OCI-LY7 (cell line): ENCODE data around the gene PEDS1. TPM values are rescaled to one million over a fixed set of nuclear protein-coding genes. Genes with fewer than 3 reads are reported as not detected.

Source experiments
- BruUV-seq: library from RNA; stranded (reverse); fragments of 400-500 nt; replicated peaks from 2 replicates; lab custom pipeline; 2021; lab: Mats Ljungman, UMichigan
- CTCF ChIA-PET: fragments of 300-600 bp; sonication (Branson Sonifier 250); formaldehyde crosslinking; loops from one replicate; lab custom pipeline; 2022; ENCODE audit warnings: antibody characterized with exemption; ENCODE audit not compliant: unreplicated experiment; lab: Charles Lee
- POLR2A ChIA-PET: fragments of 300-600 bp; sonication (Branson Sonifier 250); formaldehyde crosslinking; loops from one replicate; lab custom pipeline; 2022; ENCODE audit warnings: antibody characterized with exemption; lab: Charles Lee
- DNase-seq: peaks from one replicate; pipeline ENCODE4 v3.0.0-alpha.2; 2015; ENCODE audit warnings: low spot score
- H2AFZ ChIP-seq: fragments of 200-600 bp; sonication (generic), shearing (Covaris generic); 2 replicates; pipeline ENCODE4 v1.6.1; 2014; ENCODE audit warnings: mild to moderate bottlenecking, antibody characterized with exemption, low read length, moderate library complexity
- H3K27ac ChIP-seq: fragments of 200-600 bp; sonication (generic); 2 replicates; pipeline ENCODE4 v1.5.1; 2014; ENCODE audit warnings: mixed run types, low read depth, mild to moderate bottlenecking, moderate library complexity, low read length, inconsistent platforms; ENCODE audit not compliant: poor library complexity, severe bottlenecking
- H3K36me3 ChIP-seq: fragments of 200-600 bp; sonication (generic); 2 replicates; pipeline ENCODE4 v1.6.1; 2014; ENCODE audit warnings: mild to moderate bottlenecking, antibody characterized with exemption, low read length, moderate library complexity, mixed read lengths; ENCODE audit not compliant: insufficient read depth
- H3K4me1 ChIP-seq: fragments of 200-600 bp; sonication (generic); 2 replicates; pipeline ENCODE4 v1.5.1; 2014; ENCODE audit warnings: mild to moderate bottlenecking, low read length; ENCODE audit not compliant: insufficient read depth, poor library complexity, severe bottlenecking
- H3K4me2 ChIP-seq: fragments of 200-600 bp; sonication (generic); 2 replicates; pipeline ENCODE4 v1.6.1; 2014; ENCODE audit warnings: mild to moderate bottlenecking, low read length
- H3K4me3 ChIP-seq: fragments of 200-600 bp; sonication (generic); 2 replicates; pipeline ENCODE4 v1.5.1; 2014; ENCODE audit warnings: mild to moderate bottlenecking, low read depth, low read length; ENCODE audit not compliant: poor library complexity, severe bottlenecking
- H3K79me2 ChIP-seq: fragments of 200-600 bp; sonication (generic); 2 replicates; pipeline ENCODE4 v1.6.1; 2016; ENCODE audit warnings: low read depth, mild to moderate bottlenecking, low read length, moderate library complexity, mixed read lengths; ENCODE audit not compliant: insufficient read depth
- H3K9me2 ChIP-seq: fragments of 200-600 bp; sonication (generic); 2 replicates; pipeline ENCODE4 v1.6.1; 2016; ENCODE audit warnings: mild to moderate bottlenecking, low read length, mixed read lengths; ENCODE audit not compliant: insufficient read depth
- H3K9me3 ChIP-seq: fragments of 200-600 bp; sonication (generic); 2 replicates; pipeline ENCODE4 v1.6.1; 2014; ENCODE audit warnings: mild to moderate bottlenecking, mixed run types, low read length, mixed read lengths
- H4K20me1 ChIP-seq: fragments of 200-600 bp; sonication (generic); 2 replicates; pipeline ENCODE4 v1.6.1; 2014; ENCODE audit warnings: mild to moderate bottlenecking, antibody characterized with exemption, low read length, moderate library complexity, mixed read lengths; ENCODE audit not compliant: insufficient read depth
- CTCF ChIP-seq: fragments of 200-600 bp; sonication (generic); conservative IDR thresholded peaks from 2 replicates; pipeline ENCODE4 v1.5.1; 2014; ENCODE audit warnings: mild to moderate bottlenecking, antibody characterized with exemption, low read length, moderate library complexity, mixed read lengths
- EZH2phosphoT487 ChIP-seq: fragments of 200-600 bp; sonication (generic); IDR thresholded peaks from 2 replicates; pipeline ENCODE4 v1.6.1; 2018; ENCODE audit warnings: low read depth, borderline replicate concordance, mild to moderate bottlenecking, mixed run types, antibody characterized with exemption, low read length, moderate library complexity, mixed read lengths
- intact Hi-C: fragments of 100-400 bp; cut with micrococcal nuclease; formaldehyde crosslinking; loops from one replicate; pipeline ENCODE4 v1.10.0; 2022; ENCODE audit not compliant: unreplicated experiment
- total RNA-seq, 2 experiments: library from RNA; depleted of rRNA in 1 of 2; stranded (reverse); fragments of >200 nt in 1 of 2; shearing (Covaris generic) in 1 of 2; gene quantifications; 2 replicates each; pipeline ENCODE4 v1.2.3, GENCODE V29; 2014 to 2022

The PEDS1 gene
- total RNA-seq, 2 experiments from 2014 or later = 22.0 to 25.9 TPM

GRCh38 chr20:50196248-50196647 is 42.7 kb upstream of the PEDS1 start:
- no peak overlapping the region for H3K4me2 ChIP-seq

GRCh38 chr20:50195524-50196120 is 42.1 kb upstream of the PEDS1 start:
- CTCF ChIA-PET = no interaction called here
- BruUV-seq = no TSS peak
- H4K20me1 ChIP-seq = no peaks in the 10 kb centered on the region
- no peaks in the 10 kb centered on the region for H3K9me2 ChIP-seq
- 0 out of 2 replicates have a peak, but pooled peaks cover 4% of the 10 kb centered on the region for H3K9me3 ChIP-seq
- no peak overlapping the region for H3K27ac ChIP-seq
- no peak overlapping the region for H3K4me3 ChIP-seq
- intact Hi-C loops = no loop called here
- TF ChIP-seq CTCF (no peak), EZH2phosphoT487 (no peak)
- no peak overlapping the region for H3K4me2 ChIP-seq
- H3K36me3 ChIP-seq = no peaks in the 10 kb centered on the region
- DNase-seq = no peak
- POLR2A ChIA-PET = interaction anchor here (0.6 kb wide), 1 partner anchor 273 kb away, joined by 3 read pairs; no protein-coding TSS in a partner anchor
- no peak overlapping the region for H2AFZ ChIP-seq
- H3K79me2 ChIP-seq = peaks cover 17% of the 10 kb centered on the region
- peaks cover 12% of the 10 kb centered on the region for H3K4me1 ChIP-seq

More at GRCh38 chr20:50196248-50196647, 42.7 kb upstream of the PEDS1 start:
- TF ChIP-seq EZH2phosphoT487 (no peak), CTCF (no peak)
- peaks cover 17% of the 10 kb centered on the region for H3K79me2 ChIP-seq
- H2AFZ ChIP-seq = no peak overlapping the region
- DNase-seq = no peak
- ChIA-PET CTCF (no interaction called here), POLR2A (no interaction called here)
- intact Hi-C loops = no loop called here
- H3K4me1 ChIP-seq = peaks cover 12% of the 10 kb centered on the region
- BruUV-seq = no TSS peak
- H4K20me1 ChIP-seq = no peaks in the 10 kb centered on the region
- H3K9me3 ChIP-seq = 0 out of 2 replicates have a peak, but pooled peaks cover 4% of the 10 kb centered on the region
- no peaks in the 10 kb centered on the region for H3K36me3 ChIP-seq
- H3K27ac ChIP-seq = no peak overlapping the region
- no peaks in the 10 kb centered on the region for H3K9me2 ChIP-seq
- H3K4me3 ChIP-seq = no peak overlapping the region

- Histone ChIP-seq H4K20me1 (no peaks in the 10 kb centered on the region), H2AFZ (no peak overlapping the region), H3K27ac (no peak overlapping the region), H3K79me2 (peaks cover 17% of the 10 kb centered on the region), H3K4me3 (no peak overlapping the region), H3K36me3 (no peaks in the 10 kb centered on the region), H3K9me2 (no peaks in the 10 kb centered on the region), H3K4me2 (no peak overlapping the region), H3K9me3 (0 out of 2 replicates have a peak, but pooled peaks cover 4% of the 10 kb centered on the region), H3K4me1 (peaks cover 13% of the 10 kb centered on the region)
- ChIA-PET CTCF (no interaction called here), POLR2A (interaction anchor here (0.6 kb wide), 1 partner anchor 273 kb away, joined by 3 read pairs; no protein-coding TSS in a partner anchor)
- TF ChIP-seq CTCF = no peak
- no peak for TF ChIP-seq EZH2phosphoT487
- intact Hi-C loops = loop anchor here (5.0 kb wide), 3 partner anchors 92 to 537 kb away; partner anchors contain the start of gene PARD6B
- no TSS peak for BruUV-seq
- no peak for DNase-seq
Observed at GRCh38 chr20:50194831-50195523, 41.5 kb upstream of the PEDS1 start.
